ENCODE data around the gene CDH13.

The CDH13 gene

DNA sequence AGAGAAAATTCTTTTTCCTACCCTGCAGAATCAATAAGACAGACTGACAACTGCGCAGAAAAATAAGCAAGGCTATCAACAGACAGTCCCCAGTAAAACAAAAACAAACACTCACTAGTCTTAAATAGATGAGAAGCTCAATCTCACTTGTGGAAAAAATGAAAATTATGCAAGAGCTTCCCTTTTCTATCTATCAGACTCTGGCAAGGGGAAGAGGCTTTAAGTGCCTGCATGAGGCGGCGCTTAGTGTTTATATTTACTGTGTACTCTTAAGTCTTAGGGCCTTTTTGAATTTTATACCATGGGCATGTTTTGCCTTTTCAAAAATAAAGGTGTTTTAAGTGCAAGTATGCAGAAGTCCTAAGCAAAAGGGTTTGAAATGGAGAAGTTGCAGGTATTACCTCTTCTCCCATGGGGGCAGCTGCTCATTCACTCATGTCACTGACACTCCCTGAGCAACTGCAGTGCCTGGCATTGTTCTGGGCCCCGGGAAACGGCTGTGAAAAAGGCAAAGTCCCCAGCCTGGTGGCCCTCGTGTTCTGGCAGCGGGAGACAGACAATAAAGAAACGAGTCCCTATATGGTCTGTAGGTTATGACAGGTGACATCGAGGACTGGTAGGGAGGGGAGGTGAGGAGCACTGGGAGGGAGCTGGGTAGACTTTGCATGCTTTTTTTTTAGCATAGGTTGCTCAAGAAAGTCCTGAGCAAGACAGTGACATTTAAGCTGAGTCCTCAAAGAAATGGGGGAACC lies 1216.2 kb downstream of the CDH13 start:
- no peak overlapping the region for H3K27ac ChIP-seq
- TF ChIP-seq ZFX (IDR thresholded peaks at IDR 0.05) = no peak
- TF ChIP-seq, protein P1, sequence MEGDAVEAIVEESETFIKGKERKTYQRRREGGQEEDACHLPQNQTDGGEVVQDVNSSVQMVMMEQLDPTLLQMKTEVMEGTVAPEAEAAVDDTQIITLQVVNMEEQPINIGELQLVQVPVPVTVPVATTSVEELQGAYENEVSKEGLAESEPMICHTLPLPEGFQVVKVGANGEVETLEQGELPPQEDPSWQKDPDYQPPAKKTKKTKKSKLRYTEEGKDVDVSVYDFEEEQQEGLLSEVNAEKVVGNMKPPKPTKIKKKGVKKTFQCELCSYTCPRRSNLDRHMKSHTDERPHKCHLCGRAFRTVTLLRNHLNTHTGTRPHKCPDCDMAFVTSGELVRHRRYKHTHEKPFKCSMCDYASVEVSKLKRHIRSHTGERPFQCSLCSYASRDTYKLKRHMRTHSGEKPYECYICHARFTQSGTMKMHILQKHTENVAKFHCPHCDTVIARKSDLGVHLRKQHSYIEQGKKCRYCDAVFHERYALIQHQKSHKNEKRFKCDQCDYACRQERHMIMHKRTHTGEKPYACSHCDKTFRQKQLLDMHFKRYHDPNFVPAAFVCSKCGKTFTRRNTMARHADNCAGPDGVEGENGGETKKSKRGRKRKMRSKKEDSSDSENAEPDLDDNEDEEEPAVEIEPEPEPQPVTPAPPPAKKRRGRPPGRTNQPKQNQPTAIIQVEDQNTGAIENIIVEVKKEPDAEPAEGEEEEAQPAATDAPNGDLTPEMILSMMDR (conservative IDR thresholded peaks at IDR 0.05) = no peak

DNA sequence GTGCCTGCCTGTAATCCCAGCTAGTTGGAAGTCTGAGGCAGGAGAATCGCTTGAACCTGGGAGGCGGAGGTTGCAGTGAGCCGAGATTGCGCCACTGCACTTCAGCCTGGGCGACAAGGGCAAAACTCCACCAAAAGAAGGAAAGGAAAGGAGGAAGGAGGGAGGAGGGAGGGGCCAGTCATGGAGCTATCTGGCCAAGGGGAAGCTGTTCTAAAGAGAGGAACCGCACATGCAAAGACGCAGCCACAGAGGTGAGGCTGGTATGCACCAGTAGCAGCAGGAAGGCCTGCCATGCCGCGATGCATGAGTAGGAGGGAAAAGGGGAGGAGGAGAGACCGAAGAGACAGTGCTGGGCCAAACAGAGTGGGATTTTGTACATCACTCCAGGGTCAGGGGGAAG lies 1216.9 kb downstream of the CDH13 start:
- no peak for TF ChIP-seq ZFX (IDR thresholded peaks at IDR 0.05)
- TF ChIP-seq, protein P1 (conservative IDR thresholded peaks at IDR 0.05) = no peak
- no peak overlapping the region for H3K27ac ChIP-seq

DNA sequence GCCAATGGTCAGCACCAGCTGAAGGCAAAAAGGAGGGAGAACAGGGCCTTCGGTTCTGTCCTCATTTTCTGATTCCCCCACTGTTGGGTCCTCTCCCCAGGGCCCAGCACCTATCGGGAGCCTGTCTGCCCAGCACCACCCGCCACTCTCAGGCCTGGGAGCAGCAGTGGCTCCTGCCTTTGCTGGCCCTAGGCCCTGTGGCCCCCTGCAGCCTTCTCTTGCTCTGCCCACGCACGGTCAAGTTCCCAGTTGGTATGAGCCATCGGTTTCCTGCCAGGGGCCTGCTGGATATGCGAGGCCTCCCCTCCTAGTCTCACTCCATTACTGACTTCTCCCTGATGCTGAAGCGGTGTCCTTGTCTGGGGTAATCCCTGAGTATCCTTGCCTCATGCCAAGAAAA lies 1218.5 kb downstream of the CDH13 start:
- TF ChIP-seq, protein P1 (conservative IDR thresholded peaks at IDR 0.05) = no peak
- TF ChIP-seq ZFX (IDR thresholded peaks at IDR 0.05) = no peak
- H3K27ac ChIP-seq = no peak overlapping the region

DNA sequence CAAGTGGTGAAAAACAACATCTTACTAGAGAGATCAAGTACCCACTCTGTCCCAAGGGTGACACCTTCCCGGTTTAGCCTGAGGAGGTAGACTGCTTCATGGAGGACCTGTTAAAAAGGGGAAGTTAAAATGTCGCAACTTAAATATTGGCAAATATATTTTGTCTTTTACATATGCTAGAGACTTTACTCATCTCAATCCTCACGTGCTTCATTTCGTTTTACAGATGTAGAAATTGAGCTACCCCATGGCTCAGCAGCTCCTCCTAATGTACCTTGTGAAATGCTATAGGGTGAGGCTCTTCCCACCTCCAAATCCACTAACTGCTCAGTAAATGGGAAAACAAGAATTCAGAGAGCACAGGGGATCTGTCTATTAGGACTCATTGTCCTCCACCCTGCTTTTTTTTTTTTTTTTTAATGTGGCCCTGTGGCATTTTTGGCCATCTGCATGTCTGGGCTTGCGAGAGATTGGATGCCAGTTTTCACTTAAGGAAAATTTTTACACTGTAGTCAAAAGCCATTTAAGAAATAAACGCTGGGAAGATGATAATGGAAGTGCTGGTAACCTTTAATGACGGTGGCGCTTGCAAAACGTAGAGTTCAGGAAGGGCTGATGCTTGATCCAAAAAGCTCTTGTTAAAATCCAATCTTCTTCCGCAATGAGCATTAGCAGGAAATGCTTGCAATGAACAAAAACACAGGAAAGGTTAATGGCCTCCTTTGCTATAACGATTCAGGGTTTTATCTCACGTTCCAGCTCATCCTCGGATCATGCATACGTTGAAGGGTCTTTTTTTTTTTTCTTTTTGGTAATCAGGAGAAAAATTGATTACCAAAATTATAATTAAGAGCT lies 1220.8 kb downstream of the CDH13 start:
- TF ChIP-seq, protein P1 (conservative IDR thresholded peaks at IDR 0.05) = no peak
- no peak for TF ChIP-seq ZFX (IDR thresholded peaks at IDR 0.05)
- no peak overlapping the region for H3K27ac ChIP-seq

DNA sequence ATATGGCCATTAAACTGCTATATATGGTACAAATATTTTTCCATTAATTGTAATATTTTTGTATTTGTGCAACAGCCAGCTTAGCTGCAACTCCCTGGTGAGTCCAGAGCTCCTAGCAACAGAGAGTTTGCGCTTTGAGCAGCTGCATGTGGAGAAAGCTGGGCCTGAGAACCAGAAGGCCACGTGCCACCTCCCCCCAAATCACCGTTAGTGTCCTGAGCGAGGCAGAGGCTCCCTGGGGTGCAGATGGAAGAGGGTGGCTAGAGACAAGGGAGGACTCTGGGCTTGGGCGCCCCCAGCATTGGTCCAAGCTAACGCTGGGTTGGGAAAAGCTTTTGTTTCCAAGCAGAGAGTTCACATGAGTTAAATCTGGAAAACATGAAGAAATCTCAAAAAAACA lies 1222.7 kb downstream of the CDH13 start:
- H3K27ac ChIP-seq = no peak overlapping the region
- TF ChIP-seq, protein P1 (conservative IDR thresholded peaks at IDR 0.05) = no peak
- no peak for TF ChIP-seq ZFX (IDR thresholded peaks at IDR 0.05)
